ENCODE measurements around the gene ECI2. TPM values are rescaled to one million over a fixed set of nuclear protein-coding genes. Genes with fewer than 3 reads are reported as not detected.

The ECI2 gene
- total RNA-seq, 2 donors from 2014 or later = 71.1 to 97.2 TPM

GRCh38 chr6:4078691-4079471 lies 56.5 kb downstream of the ECI2 start, which contains the start of gene FAM217A:
Gene FAM217A (minus strand): TSS chr6:4079137. CDS start chr6:4077414, 1,723 bp downstream.
- Histone ChIP-seq H3K4me3 (peak within 1 kb of the TSS in 1 of 2 donors; percentile 19), H3K9me3 (no peaks in the 10 kb centered on the region), H3K27me3 (no peaks in the 10 kb centered on the region), H3K27ac (no peak within 1 kb of the TSS), H3K4me1 (no peaks in the 10 kb centered on the region), H3K36me3 (no peaks in the 10 kb centered on the region)
- no peak for TF ChIP-seq CTCF (IDR thresholded peaks at IDR 0.05)
- no peak for DNase-seq (ENCODE audit: low spot score)

GRCh38 chr6:4074478-4075235 lies 60.7 kb downstream of the ECI2 start:
- Histone ChIP-seq H3K36me3 (no peaks in the 10 kb centered on the region), H3K9me3 (no peaks in the 10 kb centered on the region), H3K27ac (no peak overlapping the region), H3K27me3 (no peaks in the 10 kb centered on the region), H3K4me3 (no peak overlapping the region), H3K4me1 (no peaks in the 10 kb centered on the region)
- no peak for DNase-seq (ENCODE audit: low spot score)
- TF ChIP-seq CTCF (IDR thresholded peaks at IDR 0.05) = no peak

- no peaks in the 10 kb centered on the region for H3K9me3 ChIP-seq
- H3K36me3 ChIP-seq = no peaks in the 10 kb centered on the region
- no peaks in the 10 kb centered on the region for H3K27me3 ChIP-seq
- H3K4me1 ChIP-seq = no peaks in the 10 kb centered on the region
- no peak overlapping the region for H3K4me3 ChIP-seq
- no peak for DNase-seq (ENCODE audit: low spot score)
- H3K27ac ChIP-seq = no peak overlapping the region
- no peak for TF ChIP-seq CTCF (IDR thresholded peaks at IDR 0.05)
These were observed 64.0 kb downstream of the ECI2 start for GRCh38 chr6:4071330-4071729.

GRCh38 chr6:4069199-4069598 lies 66.2 kb downstream of the ECI2 start:
- H3K36me3 ChIP-seq = peaks cover 5% of the 10 kb centered on the region
- no peaks in the 10 kb centered on the region for H3K27me3 ChIP-seq
- H3K9me3 ChIP-seq = no peaks in the 10 kb centered on the region
- no peak for DNase-seq (ENCODE audit: low spot score)
- H3K4me1 ChIP-seq = no peaks in the 10 kb centered on the region
- H3K4me3 ChIP-seq = no peak overlapping the region
- TF ChIP-seq CTCF (IDR thresholded peaks at IDR 0.05) = no peak
- H3K27ac ChIP-seq = no peak overlapping the region

GRCh38 chr6:4067673-4068072 lies 67.7 kb downstream of the ECI2 start:
- H3K9me3 ChIP-seq = no peaks in the 10 kb centered on the region
- DNase-seq (ENCODE audit: low spot score) = no peak
- no peak overlapping the region for H3K4me3 ChIP-seq
- no peak overlapping the region for H3K27ac ChIP-seq
- TF ChIP-seq CTCF (IDR thresholded peaks at IDR 0.05) = no peak
- H3K4me1 ChIP-seq = no peaks in the 10 kb centered on the region
- H3K36me3 ChIP-seq = peaks cover 18% of the 10 kb centered on the region
- H3K27me3 ChIP-seq = no peaks in the 10 kb centered on the region
